Thyroid gland (tissue), 4 donors: Measurements from ENCODE around the gene TAF11L13. TPM values are rescaled to one million over a fixed set of nuclear protein-coding genes. Genes with fewer than 3 reads are reported as not detected.
"Not testable (repeated sequence)": the region's sequence is repeated elsewhere in the genome, so short reads cannot be mapped to it uniquely, and the experiment has no call there.

ENCODE experiments used
- DNase-seq, 2 donors: peaks; one replicate each; pipeline ENCODE4 v3.0.0-alpha.2; 2019
- H3K27ac ChIP-seq, 3 donors: fragments of 200-600 bp; sonication (generic); 1 replicate in 2 of 3; 2 replicates in 1 of 3; pipeline ENCODE4 v1.5.1; 2016 to 2019; ENCODE audit warnings: mild to moderate bottlenecking in 1 of 3, moderate library complexity in 1 of 3
- H3K27me3 ChIP-seq: fragments of 200-600 bp; sonication (generic); one replicate; pipeline ENCODE4 v1.5.1; 2019
- H3K36me3 ChIP-seq, 2 donors: fragments of 200-600 bp; sonication (generic); one replicate each; pipeline ENCODE4 v1.5.1; 2016 to 2019
- H3K4me1 ChIP-seq, 2 donors: fragments of 200-600 bp; sonication (generic); one replicate each; pipeline ENCODE4 v1.5.1; 2017 to 2019
- H3K4me3 ChIP-seq, 3 donors: fragments of 200-600 bp; sonication (generic); replicated peaks in 1 of 3; 1 replicate in 2 of 3; 2 replicates in 1 of 3; pipeline ENCODE4 v1.5.1; 2016; ENCODE audit warnings: mild to moderate bottlenecking in 1 of 3
- H3K9me3 ChIP-seq: fragments of 200-600 bp; sonication (generic); one replicate; pipeline ENCODE4 v1.5.1; 2017
- CTCF ChIP-seq, 6 experiments: fragments of 200-600 bp in 3 of 6; fragments of 450-650 bp in 3 of 6; sonication (generic) in 3 of 6; IDR thresholded peaks; one replicate each; pipeline ENCODE4 v1.5.1; 2016 to 2019; ENCODE audit warnings: antibody characterized with exemption in 6 of 6, mild to moderate bottlenecking in 2 of 6, inconsistent platforms in 1 of 6, moderate library complexity in 1 of 6
- POLR2A ChIP-seq, 2 donors: fragments of 450-650 bp; IDR thresholded peaks; one replicate each; pipeline ENCODE4 v1.6.1; 2017; ENCODE audit warnings: antibody characterized with exemption in 2 of 2, mild to moderate bottlenecking in 2 of 2, moderate library complexity in 1 of 2
- WGBS, 2 donors: methylation state at CpG; one replicate each; pipeline ENCODE4 v1.1.5; 2017; 5-methylcytosine and 5-hydroxymethylcytosine counted together
- intact Hi-C: fragments of 100-400 bp; cut with DNase I; formaldehyde crosslinking; loops from one replicate; pipeline ENCODE4 v1.15.1; 2023
- total RNA-seq, 4 donors: library from RNA; depleted of rRNA; stranded (reverse); fragments of >200 nt; gene quantifications; one replicate each; pipeline ENCODE4 v1.2.3, GENCODE V29; 2016

Gene TAF11L13
- total RNA-seq, 4 donors from 2014 or later: not detected

DNA sequence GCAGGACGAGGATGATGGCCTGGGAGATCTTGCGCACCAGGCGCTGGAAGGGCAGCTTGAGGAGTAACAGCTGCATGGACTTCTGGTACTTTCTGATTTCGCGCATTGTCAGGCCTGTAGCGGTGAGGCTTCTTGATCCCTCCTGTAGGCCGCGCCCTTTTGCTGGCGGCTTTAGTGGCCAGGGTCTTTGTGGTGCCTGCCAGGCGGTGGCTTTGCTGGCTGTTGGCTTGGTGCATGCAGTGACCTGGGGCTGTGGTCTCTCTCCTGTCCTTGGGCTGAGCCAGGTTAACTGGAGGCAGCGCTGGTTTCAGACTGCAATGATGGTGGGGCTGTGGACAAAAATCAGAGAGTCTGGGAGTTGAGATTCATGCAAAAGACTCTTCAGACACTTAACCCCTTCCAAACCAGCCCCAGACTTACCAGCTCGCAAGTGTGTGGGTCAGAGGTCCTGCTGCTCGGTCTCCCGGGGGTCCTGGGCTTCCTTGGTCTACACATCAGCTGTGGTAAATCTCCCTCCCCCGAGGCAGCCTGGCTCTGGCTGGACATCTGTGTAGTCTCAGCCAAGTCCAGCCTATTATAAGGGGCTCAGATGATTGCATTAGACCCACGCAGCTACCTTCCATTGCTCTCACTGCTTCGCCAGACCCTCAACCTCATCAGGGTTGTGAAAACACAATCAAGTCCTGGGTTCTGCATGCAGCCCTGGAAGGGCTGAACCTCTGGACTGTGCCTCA lies 16.8 kb upstream of the TAF11L13 start:
- Histone ChIP-seq H3K27ac (no peak overlapping the region), H3K36me3 (no peaks in the 10 kb centered on the region), H3K4me1 (no peaks in the 10 kb centered on the region), H3K9me3 (no peaks in the 10 kb centered on the region), H3K4me3 (no peak overlapping the region), H3K27me3 (no peaks in the 10 kb centered on the region)
- no peak for DNase-seq
- TF ChIP-seq POLR2A (IDR thresholded peaks at IDR 0.05) (no peak), CTCF (IDR thresholded peaks at IDR 0.05) (no peak)
- intact Hi-C loops: no loop called here
- WGBS, 2 donors: 87 to 89% methylated on average over 16 of the region's 17 CpGs

DNA sequence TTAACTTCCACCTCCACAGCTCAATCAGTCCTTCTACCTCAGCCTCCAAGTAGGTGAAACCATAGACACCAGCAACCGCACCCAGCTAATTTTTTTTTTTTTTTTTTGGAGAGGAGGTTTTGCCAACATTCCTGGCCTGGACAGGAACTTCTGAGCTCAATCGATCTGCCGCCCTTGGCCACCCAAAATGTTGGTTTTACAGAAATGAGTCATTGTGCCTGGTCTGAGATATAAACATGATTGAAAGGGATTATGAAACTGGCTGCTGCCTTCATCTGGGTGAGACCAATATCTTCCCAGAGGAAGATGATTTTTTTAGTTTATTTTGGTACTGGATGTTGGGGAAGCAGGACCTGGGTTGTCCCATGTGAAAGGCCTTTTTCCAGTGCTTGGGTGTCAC lies 12.5 kb upstream of the TAF11L13 start:
- H3K9me3 ChIP-seq: no peaks in the 10 kb centered on the region
- H3K4me3 ChIP-seq: no peak overlapping the region
- H3K27me3 ChIP-seq: no peaks in the 10 kb centered on the region
- intact Hi-C loops: no loop called here
- H3K36me3 ChIP-seq: no peaks in the 10 kb centered on the region
- TF ChIP-seq CTCF (IDR thresholded peaks at IDR 0.05) (no peak), POLR2A (IDR thresholded peaks at IDR 0.05) (no peak)
- 83 to 88% methylated on average over 3 of the region's 3 CpGs for WGBS, 2 donors
- no peaks in the 10 kb centered on the region for H3K4me1 ChIP-seq
- no peak overlapping the region for H3K27ac ChIP-seq
- no peak for DNase-seq

GRCh38 chr5:17620627-17621026 lies 11.3 kb upstream of the TAF11L13 start:
- no peak for DNase-seq
- Histone ChIP-seq H3K36me3 (no peaks in the 10 kb centered on the region), H3K27ac (no peak overlapping the region), H3K4me3 (no peak overlapping the region), H3K4me1 (no peaks in the 10 kb centered on the region), H3K9me3 (no peaks in the 10 kb centered on the region), H3K27me3 (no peaks in the 10 kb centered on the region)
- intact Hi-C loops: no loop called here
- TF ChIP-seq CTCF (IDR thresholded peaks at IDR 0.05): no peak
- WGBS, 2 donors: 77 to 100% methylated on average over 3 to 14 of the region's 17 CpGs

DNA sequence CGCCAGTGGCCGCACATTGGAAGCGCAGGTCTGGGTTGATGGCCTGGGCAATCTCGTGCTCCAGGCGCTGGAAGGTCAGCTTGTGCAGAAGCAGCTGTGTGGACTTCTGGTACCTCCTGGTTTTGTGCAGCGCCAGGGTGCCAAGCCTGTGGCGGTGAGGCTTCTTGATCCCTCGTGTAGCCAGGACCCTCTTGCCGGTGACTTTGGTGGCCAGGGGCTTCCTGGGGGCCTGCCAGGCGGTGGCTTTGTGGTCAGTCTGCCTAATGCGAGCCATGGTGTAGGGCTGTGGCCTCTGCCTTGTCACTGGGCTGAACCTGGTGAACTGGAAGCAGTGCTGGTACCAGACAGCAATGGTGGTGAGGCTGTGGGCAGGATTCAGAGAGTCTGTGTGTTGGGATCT lies 6.2 kb upstream of the TAF11L13 start:
- no peak overlapping the region for H3K4me3 ChIP-seq
- no peak for DNase-seq
- WGBS, 2 donors: 91 to 93% methylated on average over 3 to 9 of the region's 11 CpGs
- H3K4me1 ChIP-seq: no peaks in the 10 kb centered on the region
- no peaks in the 10 kb centered on the region for H3K27me3 ChIP-seq
- no peak overlapping the region for H3K27ac ChIP-seq
- no peaks in the 10 kb centered on the region for H3K9me3 ChIP-seq
- intact Hi-C loops: no loop called here
- H3K36me3 ChIP-seq: no peaks in the 10 kb centered on the region
- TF ChIP-seq CTCF (IDR thresholded peaks at IDR 0.05): no peak
- TF ChIP-seq POLR2A (IDR thresholded peaks at IDR 0.05): no peak

DNA sequence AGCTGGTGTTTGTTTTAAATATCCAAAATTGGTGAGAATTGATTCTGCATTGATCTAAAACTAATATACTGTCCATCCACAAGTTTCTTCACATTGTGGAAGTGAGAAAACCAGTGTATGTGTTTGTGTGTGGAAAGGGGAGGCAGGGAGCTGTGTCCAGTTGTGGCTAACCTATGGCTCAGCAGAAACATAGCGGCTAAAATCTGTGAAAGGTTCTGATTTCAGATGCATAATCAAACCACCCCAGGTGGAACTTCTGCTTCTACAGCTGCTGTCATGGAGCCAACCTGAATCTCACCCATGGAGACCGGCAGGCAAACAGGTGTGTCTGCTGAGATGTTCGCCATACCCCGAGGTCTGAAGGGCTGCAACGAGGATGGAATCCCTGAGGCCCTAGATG lies 2.3 kb downstream of the TAF11L13 start, which contains the start of gene TAF11L14:
TAF11L14 (plus strand) TSS at position 301 of the 400 bp plus-strand sequence.
- intact Hi-C loops: no loop called here
- Histone ChIP-seq H3K27me3 (no peaks in the 10 kb centered on the region), H3K4me3 (no peak within 1 kb of the TSS), H3K4me1 (no peaks in the 10 kb centered on the region), H3K9me3 (no peaks in the 10 kb centered on the region), H3K27ac (no peak within 1 kb of the TSS), H3K36me3 (no peaks in the 10 kb centered on the region)
- no peak for DNase-seq
- 91 to 95% methylated on average over 5 of the region's 5 CpGs for WGBS, 2 donors
- TF ChIP-seq POLR2A (IDR thresholded peaks at IDR 0.05): no peak
- no peak for TF ChIP-seq CTCF (IDR thresholded peaks at IDR 0.05)

- H3K4me3 ChIP-seq, H3K27ac ChIP-seq, H3K9me3 ChIP-seq, DNase-seq, intact Hi-C loops, H3K36me3 ChIP-seq, H3K4me1 ChIP-seq, H3K27me3 ChIP-seq: not testable (repeated sequence)
- WGBS, 2 donors: 92 to 93% methylated on average over 10 of the region's 10 CpGs
These were observed 17.3 kb downstream of the TAF11L13 start for GRCh38 chr5:17649232-17649631.

- H3K4me1 ChIP-seq, H3K36me3 ChIP-seq, H3K4me3 ChIP-seq, H3K27ac ChIP-seq, H3K27me3 ChIP-seq, DNase-seq, H3K9me3 ChIP-seq, intact Hi-C loops: not testable (repeated sequence)
- WGBS, 2 donors: 96 to 97% methylated on average over 6 to 8 of the region's 32 CpGs
These were observed 23.4 kb downstream of the TAF11L13 start for GRCh38 chr5:17655201-17655759.
